GM18520 (cell line): Measurements from ENCODE around the gene SLC12A6.
A peak's percentile ranks its signal among the peaks of the same experiment; 100 is the strongest.
"Not testable (repeated sequence)": the region's sequence is repeated elsewhere in the genome, so short reads cannot be mapped to it uniquely, and the experiment has no call there.

Source experiments
- ATAC-seq: cut with Tn5 transposase; IDR thresholded peaks from one replicate; pipeline ENCODE4 v1.9.1; 2021; ENCODE audit not compliant: unreplicated experiment

The SLC12A6 gene

GRCh38 chr15:34209421-34210282, 127.9 kb downstream of the SLC12A6 start, which contains the start of gene KATNBL1:
Gene KATNBL1 (minus strand): TSS chr15:34210096. CDS start chr15:34163676, 46,420 bp downstream.
- peak; percentile 83 for ATAC-seq

GRCh38 chr15:34206011-34206410, 131.6 kb downstream of the SLC12A6 start:
- no peak for ATAC-seq

- ATAC-seq: no peak
Observed at GRCh38 chr15:34203936-34204335, 133.6 kb downstream of the SLC12A6 start.

- ATAC-seq: no peak
Observed at GRCh38 chr15:34203305-34203704, 134.3 kb downstream of the SLC12A6 start.

GRCh38 chr15:34193272-34193671, 144.3 kb downstream of the SLC12A6 start:
- not testable (repeated sequence) for ATAC-seq

GRCh38 chr15:34188711-34189110, 148.9 kb downstream of the SLC12A6 start:
- ATAC-seq: no peak

GRCh38 chr15:34185666-34186065, 151.9 kb downstream of the SLC12A6 start:
- no peak for ATAC-seq

GRCh38 chr15:34182942-34183341, 154.6 kb downstream of the SLC12A6 start:
- no peak for ATAC-seq
